Neutrophil (primary cell): Measurements from ENCODE around the gene HIRA.

Experiments used
- H3K27ac ChIP-seq: fragments of 200-600 bp; sonication (generic); 2 replicates; pipeline ENCODE4 v1.5.1; 2016; ENCODE audit warnings: mild to moderate bottlenecking, moderate library complexity
- H3K27me3 ChIP-seq: fragments of 200-600 bp; sonication (generic); 2 replicates; pipeline ENCODE4 v1.6.0; 2016; ENCODE audit warnings: mild to moderate bottlenecking
- H3K36me3 ChIP-seq: fragments of 200-600 bp; sonication (generic); 2 replicates; pipeline ENCODE4 v1.5.1; 2017
- H3K4me1 ChIP-seq, 2 experiments: fragments of 200-600 bp in 1 of 2; sonication (generic) in 1 of 2; 1 replicate in 1 of 2; 2 replicates in 1 of 2; pipeline versions ENCODE4 v1.5.1 to v1.6.1; 2013 to 2016; ENCODE audit warnings: low read depth in 1 of 2, low read length in 1 of 2, mild to moderate bottlenecking in 1 of 2, moderate library complexity in 1 of 2; ENCODE audit not compliant: control insufficient read depth in 1 of 2, insufficient read depth in 1 of 2
- H3K4me3 ChIP-seq, 2 experiments: fragments of 200-600 bp in 1 of 2; sonication (generic) in 1 of 2; 1 replicate in 1 of 2; 2 replicates in 1 of 2; pipeline ENCODE4 v1.5.1; 2013 to 2016; ENCODE audit warnings: low read depth in 1 of 2, low read length in 1 of 2, mild to moderate bottlenecking in 1 of 2, moderate library complexity in 1 of 2
- H3K9me3 ChIP-seq: fragments of 200-600 bp; sonication (generic); 2 replicates; pipeline ENCODE4 v1.5.1; 2016
- CTCF ChIP-seq: fragments of 200-600 bp; sonication (generic); IDR thresholded peaks from 2 replicates; pipeline ENCODE4 v1.5.1; 2016; ENCODE audit warnings: antibody characterized with exemption

HIRA gene

GRCh38 chr22:19466126-19466716 lies 34.7 kb upstream of the HIRA start:
- Histone ChIP-seq H3K9me3 (no peaks in the 10 kb centered on the region), H3K36me3 (peaks cover 96% of the 10 kb centered on the region), H3K27me3 (no peaks in the 10 kb centered on the region), H3K4me1 (no peaks in the 10 kb centered on the region), H3K4me3 (no peak overlapping the region), H3K27ac (no peak overlapping the region)
- TF ChIP-seq CTCF: no peak

GRCh38 chr22:19464975-19465374 lies 33.4 kb upstream of the HIRA start:
- H3K27me3 ChIP-seq: no peaks in the 10 kb centered on the region
- no peaks in the 10 kb centered on the region for H3K9me3 ChIP-seq
- no peak overlapping the region for H3K4me3 ChIP-seq
- H3K36me3 ChIP-seq: peaks cover 96% of the 10 kb centered on the region
- no peak for TF ChIP-seq CTCF
- H3K4me1 ChIP-seq: no peaks in the 10 kb centered on the region
- no peak overlapping the region for H3K27ac ChIP-seq

- Histone ChIP-seq H3K36me3 (peaks cover 96% of the 10 kb centered on the region), H3K4me1 (no peaks in the 10 kb centered on the region), H3K27ac (no peak overlapping the region), H3K9me3 (no peaks in the 10 kb centered on the region), H3K27me3 (no peaks in the 10 kb centered on the region), H3K4me3 (no peak overlapping the region)
- TF ChIP-seq CTCF: no peak
Observed at GRCh38 chr22:19464546-19464945, 33.0 kb upstream of the HIRA start.

DNA sequence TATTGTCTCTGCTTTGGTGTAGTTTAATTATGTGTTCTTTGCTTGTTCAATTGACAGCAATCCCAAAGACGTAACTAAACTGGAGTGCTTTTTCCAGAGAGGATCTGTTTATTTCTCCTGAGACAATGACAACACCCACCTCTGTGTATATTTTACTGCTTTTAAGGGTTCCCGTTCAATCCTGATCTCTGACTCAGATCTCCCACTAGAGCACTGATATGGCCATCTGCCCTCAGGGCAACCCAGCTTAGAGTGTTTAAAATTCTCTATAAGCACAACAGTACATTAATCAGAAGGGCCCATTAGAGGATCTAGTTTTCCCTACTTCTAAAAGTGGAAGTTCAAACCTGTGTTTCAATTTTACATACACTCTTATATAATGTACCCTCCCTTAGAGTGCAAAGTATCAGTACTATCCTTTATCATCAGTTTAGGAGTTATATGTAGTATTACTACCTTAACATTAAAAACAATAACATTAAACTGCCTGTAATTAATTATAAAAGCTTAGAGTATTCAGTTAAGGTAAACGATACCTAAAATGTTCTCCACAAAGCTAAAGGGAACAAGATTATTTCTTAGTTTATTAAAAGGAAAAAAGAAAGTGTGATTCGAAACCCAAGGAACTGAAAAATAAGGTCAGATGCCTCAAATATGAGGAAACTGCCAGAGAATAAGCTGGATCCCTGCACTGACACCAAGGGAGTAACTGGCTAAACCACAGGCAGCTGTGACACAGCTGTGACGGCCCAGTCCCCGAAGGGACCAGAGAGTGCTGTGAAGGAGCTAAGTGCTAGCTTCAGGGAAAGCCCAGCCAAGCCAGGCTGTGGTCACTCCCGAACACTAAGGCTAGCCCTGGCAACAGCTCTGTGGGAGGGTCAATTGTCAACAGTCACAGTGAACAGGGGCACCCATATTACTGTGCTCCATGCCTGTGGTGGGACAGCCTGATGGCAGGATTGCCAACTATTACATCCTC lies 32.2 kb upstream of the HIRA start:
- no peaks in the 10 kb centered on the region for H3K27me3 ChIP-seq
- H3K4me3 ChIP-seq: no peak overlapping the region
- no peaks in the 10 kb centered on the region for H3K4me1 ChIP-seq
- no peak for TF ChIP-seq CTCF
- H3K9me3 ChIP-seq: no peaks in the 10 kb centered on the region
- H3K27ac ChIP-seq: no peak overlapping the region
- H3K36me3 ChIP-seq: peaks cover 95% of the 10 kb centered on the region

DNA sequence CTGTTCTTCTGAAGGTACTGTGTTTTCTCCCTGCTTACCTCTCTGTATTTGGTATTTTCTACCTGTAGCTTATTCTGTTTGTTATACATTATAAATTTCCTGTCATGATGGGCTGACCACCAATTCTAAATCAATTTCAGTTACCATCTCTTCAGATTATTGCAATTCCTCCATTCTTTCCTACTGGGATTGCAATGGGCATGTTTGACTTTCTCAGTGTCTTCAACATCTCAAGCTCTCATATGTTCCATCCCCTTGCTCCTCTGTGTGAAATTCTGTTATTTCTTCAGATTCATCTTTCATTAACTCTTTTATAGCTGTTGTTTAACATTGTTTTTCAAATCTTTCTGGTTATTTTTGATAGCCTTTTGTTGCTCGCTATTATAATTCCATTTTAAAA lies 31.5 kb upstream of the HIRA start:
- Histone ChIP-seq H3K27me3 (no peaks in the 10 kb centered on the region), H3K4me3 (no peak overlapping the region), H3K4me1 (no peaks in the 10 kb centered on the region), H3K36me3 (peaks cover 95% of the 10 kb centered on the region), H3K27ac (no peak overlapping the region), H3K9me3 (no peaks in the 10 kb centered on the region)
- no peak for TF ChIP-seq CTCF
